Measurements from ENCODE around the gene OAS1. TPM values are rescaled to one million over a fixed set of nuclear protein-coding genes. Genes with fewer than 3 reads are reported as not detected.

The OAS1 gene
- total and polyA plus RNA-seq, 2 of the 8 experiments (the other 6 are each of a cell fraction or from before 2014, with no cell fraction given), result 0.23 TPM; not detected in 1

- TF ChIP-seq SIX5 (IDR thresholded peaks at IDR 0.05; ENCODE audit: low read depth, low read length) (no peak), RAD21 (IDR thresholded peaks at IDR 0.05 in 1 of 2, conservative IDR thresholded peaks at IDR 0.05 in 1 of 2; ENCODE audit: low read depth in 2 of 2, low read length in 2 of 2) (no peak), RXRA (IDR thresholded peaks at IDR 0.05; ENCODE audit: insufficient read depth, low read depth, low read length) (no peak)
Observed at GRCh38 chr12:112860181-112860580, 46.6 kb upstream of the OAS1 start (continued).
